IMR-90 (cell line): ENCODE data around the gene CEP104. TPM values are rescaled to one million over a fixed set of nuclear protein-coding genes. Genes with fewer than 3 reads are reported as not detected.

Experiments
- FOS ChIP-seq: fragments of 150-350 bp; IDR thresholded peaks from 2 replicates; pipeline ENCODE4 v1.6.1; 2016; ENCODE audit warnings: low read depth, low read length
- MXI1 ChIP-seq: IDR thresholded peaks from 2 replicates; pipeline ENCODE4 v1.6.1; 2012; ENCODE audit warnings: low read depth, mild to moderate bottlenecking, low read length, moderate library complexity, borderline replicate concordance
- NFE2L2 ChIP-seq: fragments of 150-350 bp; IDR thresholded peaks from 2 replicates; pipeline ENCODE4 v1.6.1; 2016; ENCODE audit warnings: low read depth, mild to moderate bottlenecking, low read length
- SMC3 ChIP-seq: fragments of 150-350 bp; IDR thresholded peaks from 2 replicates; pipeline ENCODE4 v1.6.1; 2016; ENCODE audit warnings: low read depth, mild to moderate bottlenecking, antibody characterized with exemption, low read length, moderate library complexity
- polyA plus RNA-seq, 3 experiments: library from polyadenylated mRNA; depleted of rRNA; stranded (reverse); fragments of >200 nt; gene quantifications; 2 replicates each; pipeline ENCODE4 v1.2.3, GENCODE V29; 2012; ENCODE audit warnings: low replicate concordance in 1 of 3
- total RNA-seq: library from RNA; depleted of rRNA; stranded (reverse); fragments of >200 nt; gene quantifications from 2 replicates; pipeline ENCODE4 v1.2.3, GENCODE V29; 2012
- TF ChIP-seq, protein P1 (sequence below): fragments of 150-350 bp; IDR thresholded peaks from 2 replicates; pipeline ENCODE4 v1.6.1; 2016; ENCODE audit warnings: low read depth, mild to moderate bottlenecking, low read length, moderate library complexity, borderline replicate concordance

Gene CEP104
- total and polyA plus RNA-seq, 2 of the 4 experiments (the other 2 are of a cell fraction), result 14.3 to 17.5 TPM

DNA sequence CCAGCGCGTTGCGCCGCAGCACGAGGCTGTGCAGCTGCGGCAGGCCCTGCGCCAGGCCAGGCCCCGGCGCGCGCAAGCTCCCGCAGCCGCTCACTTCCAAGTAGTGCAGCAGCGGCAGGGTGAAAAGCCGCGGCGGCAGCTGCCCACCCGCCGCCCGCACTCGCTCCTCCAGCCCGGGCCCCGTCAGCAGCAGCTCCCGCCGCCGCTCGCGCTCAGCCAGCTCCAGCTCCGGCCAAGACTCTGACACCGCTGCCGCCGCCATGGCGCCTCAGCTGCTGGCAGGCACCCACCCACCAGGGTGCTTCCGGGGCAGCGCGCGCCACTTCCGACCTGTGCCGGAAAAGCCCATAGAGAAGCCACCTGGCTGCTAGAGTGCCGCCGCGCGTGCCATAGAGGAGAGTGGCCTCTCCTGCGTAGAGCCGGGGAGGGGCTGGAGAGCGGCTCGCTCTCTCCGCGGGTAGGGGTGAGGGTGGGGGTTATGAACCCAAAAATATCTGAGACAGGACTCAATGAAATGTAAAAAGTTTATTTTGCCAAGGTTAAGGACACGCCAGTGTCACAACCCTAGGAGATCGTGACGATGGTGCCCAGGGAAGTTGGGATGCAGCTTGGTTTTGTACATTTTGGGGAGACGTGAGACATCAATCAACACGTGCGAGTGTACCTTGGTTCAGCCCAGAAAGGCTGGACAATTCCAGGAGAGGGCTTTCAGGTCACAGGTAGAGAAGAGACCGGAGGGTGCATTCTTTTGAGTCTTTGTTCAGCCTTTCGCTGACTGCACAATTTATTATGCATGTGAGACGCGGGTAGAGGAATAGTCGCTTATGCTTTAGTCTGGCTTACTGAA is 60.6 kb downstream of the CEP104 start, which contains the start of gene LRRC47 (continued):
- peak; percentile 75 for TF ChIP-seq MXI1
- no peak for TF ChIP-seq FOS
- no peak for TF ChIP-seq SMC3
- TF ChIP-seq, protein P1, sequence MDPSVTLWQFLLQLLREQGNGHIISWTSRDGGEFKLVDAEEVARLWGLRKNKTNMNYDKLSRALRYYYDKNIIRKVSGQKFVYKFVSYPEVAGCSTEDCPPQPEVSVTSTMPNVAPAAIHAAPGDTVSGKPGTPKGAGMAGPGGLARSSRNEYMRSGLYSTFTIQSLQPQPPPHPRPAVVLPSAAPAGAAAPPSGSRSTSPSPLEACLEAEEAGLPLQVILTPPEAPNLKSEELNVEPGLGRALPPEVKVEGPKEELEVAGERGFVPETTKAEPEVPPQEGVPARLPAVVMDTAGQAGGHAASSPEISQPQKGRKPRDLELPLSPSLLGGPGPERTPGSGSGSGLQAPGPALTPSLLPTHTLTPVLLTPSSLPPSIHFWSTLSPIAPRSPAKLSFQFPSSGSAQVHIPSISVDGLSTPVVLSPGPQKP, result peak; percentile 31; the same call in 1 of the 2 replicates
- no peak for TF ChIP-seq NFE2L2
